ENCODE measurements around the gene INS. TPM values are rescaled to one million over a fixed set of nuclear protein-coding genes. Genes with fewer than 3 reads are reported as not detected.

INS gene
- total RNA-seq, 1 donor from 2014 or later = not detected

- no peak overlapping the region for H3K27ac Mint-ChIP-seq (ENCODE audit: unreplicated experiment)
Observed at GRCh38 chr11:2122222-2122906, 38.6 kb downstream of the INS start.

GRCh38 chr11:2121227-2122130 is 39.5 kb downstream of the INS start:
- no peak for DNase-seq (ENCODE audit: low read depth)
- no peak overlapping the region for H2AFZ ChIP-seq (ENCODE audit: low read depth, low read length)
- peaks cover 2% of the 10 kb centered on the region for H3K4me1 Mint-ChIP-seq (ENCODE audit: low read depth, unreplicated experiment)
- TF ChIP-seq CTCF (IDR thresholded peaks at IDR 0.05; ENCODE audit: insufficient read depth, low read depth, low read length) (no peak), EZH2 (IDR thresholded peaks at IDR 0.05; ENCODE audit: insufficient read depth, low read length) (no peak)
- no peak overlapping the region for H3K4me3 Mint-ChIP-seq (ENCODE audit: unreplicated experiment)
- peaks cover 28% of the 10 kb centered on the region for H3K27me3 Mint-ChIP-seq (ENCODE audit: low read depth, unreplicated experiment)
- peak overlapping the region; percentile 54 for H3K4me2 ChIP-seq (ENCODE audit: low read length)
- FAIRE-seq = no peak
- peaks cover 17% of the 10 kb centered on the region for H3K9me3 Mint-ChIP-seq (ENCODE audit: unreplicated experiment)
- H3K27ac ChIP-seq (ENCODE audit: low read depth, low read length) = no peak overlapping the region
- peaks cover 3% of the 10 kb centered on the region for H3K36me3 Mint-ChIP-seq (ENCODE audit: low read depth, unreplicated experiment)
- H3K4me1 ChIP-seq (ENCODE audit: insufficient read depth, low read length) = peaks cover 9% of the 10 kb centered on the region
- peaks cover 7% of the 10 kb centered on the region for H3K27me3 ChIP-seq (ENCODE audit: insufficient read depth, low read length)
- peak overlapping the region; percentile 12 for H3K27ac Mint-ChIP-seq (ENCODE audit: unreplicated experiment)
- H3K9me3 ChIP-seq (ENCODE audit: insufficient read depth, low read depth, low read length) = peaks cover 3% of the 10 kb centered on the region
- H3K79me2 ChIP-seq (ENCODE audit: insufficient read depth, low read length) = no peaks in the 10 kb centered on the region
- H3K9ac ChIP-seq (ENCODE audit: low read length) = no peak overlapping the region
- H3K36me3 ChIP-seq (ENCODE audit: insufficient read depth, low read length) = no peaks in the 10 kb centered on the region
- H4K20me1 ChIP-seq (ENCODE audit: insufficient read depth, low read length) = no peaks in the 10 kb centered on the region
- no peak overlapping the region for H3K4me3 ChIP-seq (ENCODE audit: insufficient read depth, low read depth, low read length)

More at GRCh38 chr11:2122222-2122906, 38.6 kb downstream of the INS start:
- Mint-ChIP-seq H3K36me3 (ENCODE audit: low read depth, unreplicated experiment) (no peaks in the 10 kb centered on the region), H3K27me3 (ENCODE audit: low read depth, unreplicated experiment) (peaks cover 27% of the 10 kb centered on the region), H3K4me1 (ENCODE audit: low read depth, unreplicated experiment) (peaks cover 2% of the 10 kb centered on the region), H3K4me3 (ENCODE audit: unreplicated experiment) (no peak overlapping the region), H3K9me3 (ENCODE audit: unreplicated experiment) (peaks cover 11% of the 10 kb centered on the region)
- TF ChIP-seq EZH2 (IDR thresholded peaks at IDR 0.05; ENCODE audit: insufficient read depth, low read length) (no peak), CTCF (IDR thresholded peaks at IDR 0.05; ENCODE audit: insufficient read depth, low read depth, low read length) (no peak)
- Histone ChIP-seq H3K4me3 (ENCODE audit: insufficient read depth, low read depth, low read length) (no peak overlapping the region), H3K9ac (ENCODE audit: low read length) (peak overlapping the region; percentile 27), H3K4me2 (ENCODE audit: low read length) (peak overlapping the region; percentile 54), H3K36me3 (ENCODE audit: insufficient read depth, low read length) (no peaks in the 10 kb centered on the region), H4K20me1 (ENCODE audit: insufficient read depth, low read length) (no peaks in the 10 kb centered on the region), H3K9me3 (ENCODE audit: insufficient read depth, low read depth, low read length) (no peaks in the 10 kb centered on the region), H3K79me2 (ENCODE audit: insufficient read depth, low read length) (no peaks in the 10 kb centered on the region), H3K27ac (ENCODE audit: low read depth, low read length) (no peak overlapping the region), H2AFZ (ENCODE audit: low read depth, low read length) (peak overlapping the region; percentile 47), H3K4me1 (ENCODE audit: insufficient read depth, low read length) (peaks cover 9% of the 10 kb centered on the region), H3K27me3 (ENCODE audit: insufficient read depth, low read length) (peaks cover 7% of the 10 kb centered on the region)
- FAIRE-seq = no peak
- DNase-seq (ENCODE audit: low read depth) = peak; percentile 43
